HG03558 (cell line): ENCODE data around the gene ZNF579.

Source experiments
- ATAC-seq: cut with Tn5 transposase; IDR thresholded peaks from one replicate; pipeline ENCODE4 v1.9.1; 2021; ENCODE audit warnings: moderate number of reproducible peaks; ENCODE audit not compliant: unreplicated experiment; ENCODE audit errors: extremely low read depth

ZNF579 gene

DNA sequence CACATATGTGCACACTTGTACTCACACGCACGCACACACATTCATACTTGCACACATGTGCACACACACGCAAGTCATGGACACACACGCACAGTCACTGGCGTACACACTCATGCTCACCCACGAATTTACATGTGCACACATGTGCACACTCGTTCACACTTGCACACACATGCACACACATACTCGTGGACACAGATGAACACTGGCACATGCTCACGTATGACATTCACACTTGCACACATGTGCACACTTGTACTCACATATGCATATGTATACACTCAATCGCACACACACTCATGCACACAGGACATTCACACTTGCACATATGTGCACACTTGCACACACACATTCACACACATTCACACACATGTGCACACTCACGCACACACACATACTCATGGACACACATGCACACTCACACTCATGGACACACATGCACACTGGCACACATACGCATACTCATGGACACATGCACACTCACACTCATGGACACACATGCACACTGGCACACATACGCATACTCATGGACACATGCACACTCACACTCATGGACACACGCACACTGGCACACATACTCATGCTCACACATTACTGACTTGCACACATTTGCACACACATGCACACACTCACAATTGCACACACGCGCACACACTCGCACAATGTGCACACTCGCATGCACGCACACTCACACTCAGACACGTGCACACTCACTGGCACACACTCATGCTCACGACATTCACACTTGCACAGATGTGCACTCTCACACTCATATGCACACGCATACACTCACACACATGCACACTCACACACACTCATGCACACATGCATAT is 53.2 kb downstream of the ZNF579 start:
- no peak for ATAC-seq
